H4 (cell line): ENCODE data around the gene BMERB1. TPM values are rescaled to one million over a fixed set of nuclear protein-coding genes. Genes with fewer than 3 reads are reported as not detected.
A peak's percentile ranks its signal among the peaks of the same experiment; 100 is the strongest.
"Not testable (repeated sequence)": the region's sequence is repeated elsewhere in the genome, so short reads cannot be mapped to it uniquely, and the experiment has no call there.

Experiments used
- DNase-seq: peaks from one replicate; pipeline ENCODE4 v3.0.0-alpha.2; 2015; ENCODE audit warnings: low spot score
- total RNA-seq: library from RNA; depleted of rRNA; stranded (reverse); fragments of >200 nt; shearing (Covaris generic); gene quantifications from 2 replicates; pipeline ENCODE4 v1.2.3, GENCODE V29; 2014; rRNA removed

The BMERB1 gene
- 12.5 and 16.4 TPM in 2 replicates for total RNA-seq

DNA sequence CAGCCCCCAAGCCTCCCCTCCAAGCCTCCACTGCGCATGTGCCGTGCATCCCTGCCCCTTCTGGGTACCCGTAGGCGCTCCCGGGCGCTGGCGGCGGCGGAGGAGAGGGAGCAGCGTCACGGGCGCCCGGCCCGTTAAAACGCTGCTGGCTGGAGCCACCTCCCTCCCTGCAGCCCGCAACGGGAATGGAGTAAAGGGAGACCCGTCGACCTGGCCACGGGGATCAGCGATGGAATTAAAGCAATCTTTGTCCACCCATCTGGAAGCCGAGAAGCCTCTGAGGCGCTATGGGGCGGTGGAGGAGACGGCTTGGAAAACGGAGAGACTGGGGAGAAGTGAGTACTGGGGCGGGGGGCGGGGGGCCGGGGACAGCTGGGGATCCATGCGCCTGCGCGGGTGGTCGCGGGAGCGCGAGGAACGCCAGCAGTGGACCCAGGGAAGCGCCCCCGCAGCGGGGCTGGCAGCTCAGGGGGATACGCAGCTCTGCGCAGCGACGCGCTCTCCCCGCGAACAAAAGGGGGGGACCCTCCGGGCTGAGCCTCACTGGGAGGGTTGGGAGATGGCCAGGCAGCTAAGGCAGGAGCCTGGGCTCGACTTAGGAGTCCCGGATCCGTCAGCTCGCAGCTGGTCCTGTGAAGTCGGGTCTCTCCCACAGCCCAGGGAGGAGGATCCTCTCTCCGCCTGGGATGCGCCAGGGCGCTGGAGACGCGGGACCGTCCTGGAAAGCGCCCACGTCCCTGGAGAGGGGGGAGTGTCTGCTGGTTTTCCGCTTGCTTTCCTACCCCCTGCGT, at the start of gene BMERB1:
BMERB1 (plus strand) TSS at position 164 of the 791 bp plus-strand sequence; CDS start at position 230, 66 bp downstream.
- peak; percentile 42 for DNase-seq

DNA sequence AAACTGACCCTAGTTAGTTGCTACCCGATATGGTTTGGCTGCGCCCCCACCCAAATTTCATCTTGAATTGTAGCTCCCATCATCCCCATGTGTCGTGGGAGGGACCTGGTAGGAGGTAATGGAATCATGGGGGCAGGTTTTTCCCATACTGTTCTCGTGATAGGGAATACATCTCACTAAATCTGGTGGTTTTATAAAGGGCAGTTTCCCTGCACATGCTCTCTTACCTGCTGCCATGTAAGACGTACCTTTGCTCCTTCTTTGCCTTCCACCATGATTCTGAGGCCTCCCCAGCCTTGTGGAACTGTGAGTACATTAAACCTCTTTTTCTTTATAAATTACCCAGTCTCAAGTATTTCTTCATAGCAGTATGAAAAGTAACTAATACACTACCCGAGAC, 46.3 kb upstream of the BMERB1 start:
- not testable (repeated sequence) for DNase-seq

DNA sequence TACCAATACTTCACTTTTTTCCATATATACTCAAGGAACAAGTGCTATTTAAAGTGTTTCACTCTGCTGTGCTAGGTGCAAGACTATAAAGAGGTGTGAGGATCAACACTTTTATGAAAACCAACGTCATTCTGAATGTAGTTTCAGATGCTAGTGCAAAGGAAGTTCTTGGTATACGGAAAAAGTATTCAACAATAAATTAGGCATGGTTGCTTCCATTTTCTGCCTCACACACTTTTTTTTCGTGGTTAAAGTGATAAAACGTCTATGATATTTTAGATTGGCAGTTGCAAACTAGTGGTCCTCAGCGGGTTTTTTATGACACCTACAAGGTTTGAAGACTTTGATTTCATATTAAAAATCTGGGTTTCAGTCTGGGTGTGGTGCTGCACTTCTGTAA, 44.5 kb upstream of the BMERB1 start:
- DNase-seq, result not testable (repeated sequence)

DNA sequence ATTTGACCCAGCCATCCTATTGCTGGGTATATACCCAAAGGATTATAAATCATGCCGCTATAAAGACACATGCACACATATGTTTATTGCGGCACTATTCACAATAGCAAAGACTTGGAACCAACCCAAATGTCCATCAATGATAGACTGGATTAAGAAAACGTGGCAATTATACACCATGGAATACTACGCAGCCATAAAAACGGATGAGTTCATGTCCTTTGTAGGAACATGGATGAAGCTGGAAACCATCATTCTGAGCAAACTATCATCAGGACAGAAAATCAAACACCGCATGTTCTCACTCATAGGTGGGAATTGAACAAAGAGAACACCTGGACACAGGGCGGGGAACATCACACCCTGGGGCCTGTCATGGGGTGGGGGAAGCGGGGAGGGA, 41.4 kb upstream of the BMERB1 start:
- not testable (repeated sequence) for DNase-seq

DNA sequence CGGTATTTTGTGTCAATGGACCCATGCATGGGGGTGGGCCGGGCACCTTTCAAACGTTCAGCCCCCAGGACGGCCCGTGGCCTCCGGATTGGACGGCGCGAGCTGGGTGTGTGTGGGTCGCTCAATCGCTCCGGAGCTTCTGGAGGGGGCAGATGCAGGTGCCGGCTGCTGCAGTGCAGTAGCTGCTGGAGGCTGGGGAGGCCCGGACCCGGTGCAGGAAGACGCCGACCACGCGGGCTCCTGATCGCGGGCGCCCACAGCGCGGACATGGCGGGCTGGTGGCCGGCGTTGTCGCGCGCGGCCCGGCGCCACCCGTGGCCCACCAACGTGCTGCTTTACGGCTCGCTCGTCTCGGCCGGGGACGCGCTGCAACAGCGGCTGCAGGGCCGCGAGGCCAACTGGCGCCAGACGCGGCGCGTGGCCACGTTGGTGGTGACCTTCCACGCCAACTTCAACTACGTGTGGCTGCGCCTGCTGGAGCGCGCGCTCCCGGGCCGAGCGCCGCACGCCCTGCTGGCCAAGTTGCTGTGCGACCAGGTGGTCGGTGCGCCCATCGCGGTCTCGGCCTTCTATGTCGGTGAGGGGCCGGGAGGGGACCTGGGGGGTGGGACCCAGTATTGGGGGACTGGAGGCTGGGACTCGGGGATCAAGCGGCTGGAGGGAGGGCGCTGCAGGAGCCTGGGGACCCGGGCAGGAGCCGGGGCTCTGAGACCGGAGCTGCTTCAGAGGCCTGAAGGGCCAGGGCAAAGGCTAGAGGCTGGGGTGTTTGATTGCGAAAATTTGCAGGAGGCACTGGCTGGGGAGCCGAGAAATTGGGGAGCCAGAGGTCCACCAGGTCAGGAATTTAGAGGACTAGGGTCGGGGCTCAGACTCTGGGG, 38.5 kb upstream of the BMERB1 start, which contains the start of gene MPV17L:
MPV17L (plus strand) TSS at position 124 of the 878 bp plus-strand sequence; CDS start at position 268, 144 bp downstream.
- not testable (repeated sequence) for DNase-seq

DNA sequence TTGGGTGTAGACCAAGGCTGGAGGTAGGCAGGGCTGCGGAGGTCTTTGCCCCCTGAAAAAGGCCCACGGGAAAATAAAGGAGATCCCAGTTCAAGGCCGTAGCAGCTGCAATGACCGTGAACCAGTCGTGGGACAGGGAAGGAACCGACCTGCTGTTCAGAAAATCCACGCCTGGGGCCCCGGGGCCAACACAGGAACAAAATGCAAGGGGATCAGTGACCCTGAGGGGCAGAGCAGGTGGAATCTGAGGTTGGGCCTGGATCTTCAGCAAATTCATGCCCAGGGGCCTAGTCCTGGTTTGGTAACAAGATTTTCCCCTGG, 37.9 kb upstream of the BMERB1 start:
- not testable (repeated sequence) for DNase-seq

DNA sequence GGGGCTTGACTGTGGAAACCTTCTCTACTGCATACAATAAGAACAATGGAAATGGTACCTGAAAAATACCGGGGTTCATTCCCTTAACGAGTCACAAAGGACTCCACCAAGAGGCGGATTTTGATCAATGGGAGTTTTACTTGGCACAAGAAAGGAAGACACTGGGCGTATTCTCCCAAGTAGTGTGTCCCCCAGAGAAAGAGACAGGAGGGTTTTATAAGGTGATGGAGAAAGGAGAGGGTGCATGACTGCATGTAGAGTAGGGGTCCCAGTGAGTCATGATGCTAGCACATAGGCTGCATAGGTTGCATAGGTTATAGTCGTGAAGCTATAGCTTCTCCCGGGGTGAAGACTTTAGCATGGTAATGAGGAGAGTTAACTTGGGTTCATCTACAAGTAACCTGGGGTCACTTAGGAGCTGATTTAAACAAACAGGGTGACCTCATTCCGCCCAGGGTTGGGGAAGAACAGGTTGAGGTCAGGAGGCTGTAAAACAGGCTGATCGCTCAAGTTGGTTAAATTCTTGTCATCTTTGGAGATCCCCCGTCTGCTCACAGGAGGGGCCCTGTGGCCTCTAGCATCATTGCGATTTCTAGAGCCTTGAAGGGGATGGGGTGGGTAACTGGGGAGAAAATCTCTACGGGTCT, 37.3 kb upstream of the BMERB1 start:
- no peak for DNase-seq

DNA sequence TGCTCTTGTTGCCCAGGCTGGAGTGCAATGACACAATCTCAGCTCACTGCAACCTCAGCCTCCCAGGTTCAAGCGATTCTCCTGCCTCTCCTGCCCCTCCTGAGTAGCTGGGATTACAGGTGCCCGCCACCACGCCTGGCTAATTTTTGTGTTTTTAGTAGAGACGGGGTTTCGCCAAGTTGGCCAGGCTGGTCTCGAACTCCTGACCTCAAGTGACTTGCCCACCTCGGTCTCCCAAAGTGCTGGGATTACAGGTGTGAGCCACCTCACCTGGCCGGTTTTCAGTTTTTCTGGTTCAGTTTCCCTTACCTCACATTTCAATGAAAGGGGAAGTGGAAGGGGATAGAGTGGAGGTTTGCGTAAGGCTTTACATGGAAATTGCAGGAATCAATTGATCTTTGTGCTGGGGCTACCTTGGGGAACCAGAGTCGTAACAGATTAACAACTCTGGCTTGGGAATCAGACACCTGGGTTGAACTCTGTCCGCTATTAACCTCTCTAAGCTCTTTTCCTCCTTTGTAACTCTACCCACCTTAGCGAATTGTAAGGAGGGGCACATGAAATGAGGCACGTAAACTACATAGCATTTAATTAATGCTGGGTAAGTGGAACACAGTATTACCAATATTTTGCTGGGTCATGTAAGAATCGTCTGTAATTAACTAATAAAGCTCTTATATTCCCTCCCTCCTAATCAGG, 35.6 kb upstream of the BMERB1 start:
- DNase-seq, result no peak

DNA sequence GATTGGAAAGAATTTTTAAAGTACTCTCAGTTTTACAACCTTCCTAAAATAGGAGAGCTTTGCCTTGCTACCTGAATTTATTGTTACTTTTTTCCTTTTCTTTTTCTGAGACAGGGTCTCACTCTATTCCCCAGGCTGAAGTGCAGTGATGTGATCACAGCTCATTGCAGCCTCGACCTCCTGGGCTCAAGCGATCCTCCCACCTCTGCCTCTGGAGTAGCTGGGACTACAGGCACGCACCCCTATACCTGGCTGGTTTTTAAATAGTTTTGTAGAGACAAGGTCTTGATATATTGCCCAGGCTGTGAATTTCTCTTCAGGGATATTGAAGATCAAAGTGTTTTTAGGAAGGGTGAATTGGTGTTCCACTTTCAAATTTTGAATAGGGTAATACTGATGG, 35.1 kb upstream of the BMERB1 start:
- no peak for DNase-seq

DNA sequence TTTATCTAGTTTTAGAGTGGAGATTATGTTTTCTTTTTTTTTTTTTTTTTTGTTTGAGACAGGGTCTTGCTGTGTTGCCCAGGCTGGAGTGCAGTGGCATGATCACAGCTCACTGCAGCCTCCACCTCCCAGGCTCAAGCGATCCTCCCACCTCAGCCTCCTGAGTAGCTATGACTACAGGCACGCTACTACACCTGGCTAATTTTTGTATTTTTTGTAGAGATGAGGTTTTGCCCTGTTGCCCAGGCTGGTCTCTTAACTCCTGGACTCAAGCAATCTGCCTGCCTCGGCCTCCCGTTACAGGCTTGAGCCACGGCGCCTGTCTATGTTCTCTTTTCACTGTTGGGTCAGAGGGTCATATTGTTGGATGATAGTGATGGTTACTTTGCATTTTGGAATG, 34.1 kb upstream of the BMERB1 start:
- not testable (repeated sequence) for DNase-seq

DNA sequence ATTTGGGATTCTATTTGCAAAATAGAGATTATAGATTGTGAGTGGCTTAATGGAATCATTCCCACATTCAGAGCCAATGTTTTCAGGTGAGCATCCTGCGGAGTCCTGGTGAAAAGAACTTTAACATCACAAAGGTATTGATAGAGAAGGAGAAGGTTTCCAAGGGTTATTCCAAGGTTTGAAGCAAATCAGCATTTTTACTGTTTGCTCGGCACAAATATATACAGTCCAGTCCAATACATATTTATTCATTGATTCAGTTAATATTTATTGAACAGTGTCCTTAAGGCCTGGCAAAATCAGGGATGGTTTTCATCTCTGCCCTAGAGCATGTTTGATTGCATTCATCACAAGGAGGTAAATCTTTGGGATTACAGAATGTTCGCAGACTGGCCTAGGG, 32.4 kb upstream of the BMERB1 start:
- no peak for DNase-seq

DNA sequence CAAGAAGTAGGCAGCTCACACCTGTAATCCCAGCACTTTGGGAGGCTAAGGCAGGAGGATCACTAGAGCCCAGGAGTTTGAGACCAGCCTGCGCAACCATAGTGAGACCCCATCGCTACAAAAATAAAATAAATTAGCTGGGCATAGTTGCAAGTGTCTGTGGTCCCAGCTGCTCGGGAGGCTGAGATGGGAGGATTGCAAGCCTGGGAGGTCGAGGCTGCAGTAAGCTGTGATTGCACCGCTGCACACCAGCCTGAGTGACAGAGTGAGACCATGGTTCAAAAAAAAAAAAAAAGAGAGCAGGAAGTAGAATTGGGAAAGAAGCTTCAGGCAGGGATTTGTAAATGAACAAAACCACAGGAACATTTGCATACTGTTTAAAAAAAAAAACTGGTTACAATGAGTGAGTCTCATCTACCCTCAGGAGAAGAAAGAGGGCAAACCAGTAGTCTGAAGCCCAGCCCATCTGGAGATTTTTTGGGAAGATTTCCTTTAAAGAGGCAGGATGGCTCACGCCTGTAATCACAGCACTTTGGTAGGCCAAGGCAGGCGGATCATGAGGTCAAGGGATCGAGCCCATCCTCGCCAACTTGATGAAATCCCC, 30.9 kb upstream of the BMERB1 start:
- peak; percentile 19 for DNase-seq

DNA sequence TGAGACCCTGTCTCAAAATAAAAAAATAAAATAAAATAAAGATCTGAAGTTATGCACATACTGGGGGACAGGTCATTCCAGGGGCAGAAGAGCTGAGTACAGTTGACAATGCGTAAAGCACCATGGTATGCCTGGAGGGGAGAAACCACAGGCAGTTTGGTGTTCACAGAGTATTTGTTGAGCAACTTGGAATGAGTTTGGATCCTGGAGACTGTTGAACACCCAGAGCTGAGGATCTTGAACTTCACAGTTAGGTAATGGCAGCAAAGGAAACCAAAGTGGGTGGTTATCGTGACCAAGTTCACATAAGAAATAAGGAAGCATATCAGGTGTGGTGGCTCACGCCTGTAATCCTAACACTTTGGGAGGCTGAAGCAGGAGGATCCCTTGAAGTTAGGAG, 30.3 kb upstream of the BMERB1 start:
- not testable (repeated sequence) for DNase-seq

DNA sequence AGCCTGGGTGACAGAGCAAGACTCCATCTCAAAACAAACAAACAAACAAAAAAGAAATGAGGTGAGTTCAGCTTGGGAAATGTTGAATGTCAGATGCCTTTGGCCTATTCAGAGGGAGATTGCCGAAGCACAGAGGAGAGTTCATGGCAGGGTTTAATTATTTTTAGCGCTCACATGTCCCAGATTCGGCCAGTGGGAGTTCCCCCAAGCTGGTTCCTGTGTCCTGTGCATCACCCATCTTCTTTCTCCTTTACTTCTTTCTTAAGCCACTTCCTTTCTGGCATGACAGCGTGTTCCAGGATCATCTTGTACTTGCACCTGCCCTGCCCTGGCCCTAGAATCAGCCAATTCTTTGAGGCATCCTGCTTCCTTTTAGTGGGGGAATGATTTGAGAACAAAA, 29.6 kb upstream of the BMERB1 start:
- no peak for DNase-seq

DNA sequence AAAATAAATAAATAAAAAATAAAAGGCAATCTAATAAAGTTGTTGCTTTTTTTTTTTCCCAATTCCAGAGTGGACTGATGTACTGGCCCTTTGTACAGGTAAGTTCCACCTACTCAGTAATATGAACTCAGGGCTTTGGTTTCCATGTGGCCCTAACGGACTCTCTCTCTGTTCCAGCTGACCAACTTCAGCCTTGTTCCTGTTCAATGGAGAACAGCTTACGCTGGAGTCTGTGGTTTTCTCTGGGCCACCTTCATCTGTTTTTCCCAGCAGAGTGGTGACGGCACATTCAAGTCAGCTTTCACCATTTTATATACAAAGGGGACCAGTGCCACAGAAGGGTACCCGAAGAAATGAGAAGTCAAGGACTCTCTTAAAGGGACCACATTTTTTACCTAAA, 26.6 kb upstream of the BMERB1 start:
- not testable (repeated sequence) for DNase-seq

DNA sequence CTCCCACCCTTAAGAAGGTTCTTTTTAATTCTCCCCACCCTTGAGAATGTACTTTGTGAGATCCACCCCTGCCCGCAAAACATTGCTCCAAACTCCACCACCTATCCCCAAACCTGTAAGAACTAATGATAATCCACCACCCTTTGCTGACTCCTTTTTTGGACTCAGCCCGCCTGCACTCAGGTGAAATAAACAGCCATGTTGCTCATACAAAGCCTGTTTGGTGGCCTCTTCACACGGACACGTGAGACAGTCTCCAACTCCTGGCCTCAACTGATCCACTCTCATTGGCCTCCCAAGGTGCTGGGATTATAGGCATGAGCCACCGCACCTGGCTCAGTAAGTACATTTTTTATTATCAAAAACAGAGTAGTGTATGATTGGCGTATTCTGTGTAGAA, 24.9 kb upstream of the BMERB1 start:
- not testable (repeated sequence) for DNase-seq

DNA sequence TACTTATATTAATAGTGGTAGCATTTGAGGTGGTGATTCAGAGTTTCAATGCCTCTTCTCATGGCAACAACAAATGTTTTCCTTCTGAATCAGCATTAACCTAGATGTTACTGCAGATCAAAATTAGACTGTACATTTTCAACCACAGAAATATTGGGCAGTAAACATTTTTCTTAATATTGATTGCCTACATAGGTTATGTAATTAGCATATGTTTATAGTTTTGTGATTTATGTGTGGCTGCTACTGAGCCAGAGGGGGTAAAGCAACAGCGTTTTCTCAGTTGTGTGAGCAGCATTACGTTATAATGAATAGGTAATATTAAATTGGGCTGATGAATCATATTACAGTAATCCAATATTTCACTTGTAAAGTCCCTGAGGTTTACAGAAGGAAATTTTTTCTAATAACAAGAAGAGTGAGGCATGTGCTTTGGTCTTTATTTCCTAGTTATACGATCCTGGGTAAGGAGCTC, 18.8 kb upstream of the BMERB1 start:
- no peak for DNase-seq

DNA sequence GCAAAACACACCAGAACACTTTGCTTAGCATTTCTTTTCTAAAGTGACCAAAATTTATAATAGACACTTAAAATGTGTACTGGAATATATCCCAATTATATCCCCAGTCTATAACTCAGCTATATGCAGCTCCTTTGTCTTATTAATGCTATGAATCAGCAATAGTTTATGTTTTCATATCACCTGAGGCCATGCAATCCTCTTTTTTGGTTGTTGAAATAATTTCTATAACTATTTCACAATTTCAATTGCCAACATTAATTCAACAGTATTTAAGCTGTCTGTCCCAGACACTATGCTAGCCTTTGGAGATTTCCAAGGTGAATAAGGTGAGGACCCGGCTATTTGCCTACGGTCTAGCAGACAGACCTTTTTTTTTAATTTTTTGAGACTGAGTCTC, 17.2 kb upstream of the BMERB1 start:
- no peak for DNase-seq

DNA sequence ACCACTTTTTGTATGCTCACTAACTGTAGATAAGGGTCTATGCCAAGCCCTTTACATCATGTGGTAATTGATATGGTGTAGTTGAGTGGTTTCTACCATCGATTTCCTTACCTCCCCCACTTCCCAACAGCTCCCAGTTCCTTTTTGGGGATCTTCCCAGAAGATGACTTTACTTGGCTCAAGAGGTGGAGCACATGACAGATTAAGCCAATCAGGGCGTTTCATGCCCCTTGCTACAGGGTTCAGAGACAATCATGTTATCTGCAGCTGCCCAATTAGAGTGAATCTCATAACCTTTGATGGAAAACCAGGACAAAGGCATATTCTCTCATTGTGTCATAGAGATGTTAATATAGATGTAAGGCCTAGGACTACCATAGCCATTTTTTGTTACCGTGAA, 16.2 kb upstream of the BMERB1 start:
- no peak for DNase-seq

DNA sequence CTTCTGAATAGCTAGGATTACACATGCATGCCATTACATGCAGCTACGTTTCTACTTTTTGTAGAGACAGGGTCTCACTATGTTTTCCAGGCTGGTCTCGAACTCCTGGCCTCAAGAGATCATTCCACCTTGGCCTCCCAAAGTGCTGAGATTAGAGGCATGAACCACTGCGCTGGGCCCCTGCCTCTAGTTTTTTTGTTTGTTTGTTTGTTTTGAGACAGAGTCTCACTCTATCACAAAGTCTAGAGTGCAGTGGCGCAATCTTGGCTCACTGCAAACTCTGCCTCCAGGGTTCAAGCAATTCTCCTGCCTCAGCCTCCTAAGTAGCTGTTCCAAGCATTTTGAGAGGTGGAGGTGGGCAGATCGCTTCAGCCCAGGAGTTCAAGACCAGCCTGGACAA, 12.7 kb upstream of the BMERB1 start:
- not testable (repeated sequence) for DNase-seq

DNA sequence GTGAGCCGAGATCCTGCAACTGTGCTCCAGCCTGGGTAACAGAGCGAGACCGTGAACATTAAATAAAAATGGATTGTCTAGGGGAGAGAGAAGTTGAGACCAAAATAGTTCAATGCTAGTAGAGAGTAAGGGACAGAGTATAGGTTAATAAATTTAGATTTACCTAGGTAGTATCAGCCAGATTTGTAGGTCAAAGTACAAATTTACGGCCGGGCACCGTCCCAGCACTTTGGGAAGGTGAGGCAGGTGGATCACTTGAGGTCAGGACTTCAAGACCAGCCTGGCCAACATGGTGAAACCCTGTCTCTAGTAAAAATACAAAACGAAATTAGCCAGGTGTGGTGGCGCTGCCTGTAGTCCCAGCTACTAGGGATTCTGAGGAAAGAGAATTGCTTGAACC, 12.2 kb upstream of the BMERB1 start:
- no peak for DNase-seq
